GM19395 (cell line): ENCODE data around the gene PSMB4.
"Not testable (repeated sequence)": the region's sequence is repeated elsewhere in the genome, so short reads cannot be mapped to it uniquely, and the experiment has no call there.

Experiments used
- ATAC-seq: cut with Tn5 transposase; IDR thresholded peaks from one replicate; pipeline ENCODE4 v1.9.1; 2021; ENCODE audit warnings: mild to moderate bottlenecking, moderate library complexity; ENCODE audit not compliant: unreplicated experiment

The PSMB4 gene

GRCh38 chr1:151437396-151437795 is 38.0 kb downstream of the PSMB4 start:
- ATAC-seq: not testable (repeated sequence)

GRCh38 chr1:151443846-151444782 is 44.7 kb downstream of the PSMB4 start:
- no peak for ATAC-seq

GRCh38 chr1:151444783-151445177 is 45.4 kb downstream of the PSMB4 start:
- ATAC-seq: no peak

GRCh38 chr1:151447696-151448095 is 48.3 kb downstream of the PSMB4 start:
- ATAC-seq: no peak
